Measurements from ENCODE around the gene LTN1.

- TF ChIP-seq POLR2A (IDR thresholded peaks at IDR 0.05; ENCODE audit: low read length) = no peak
- no peak for TF ChIP-seq GATA1 (IDR thresholded peaks at IDR 0.05; ENCODE audit: low read depth, low read length)
Observed at GRCh38 chr21:29007135-29007534, 14.5 kb upstream of the LTN1 start.
